Lower lobe of right lung (tissue), 2 donors: ENCODE results near the gene TECR. TPM values are rescaled to one million over a fixed set of nuclear protein-coding genes. Genes with fewer than 3 reads are reported as not detected.

Source experiments
- ATAC-seq, 2 donors: fragments of 200-7000 bp; cut with Tn5 transposase; one replicate each; pipeline ENCODE4 v1.9.1; 2020 to 2022; ENCODE audit warnings: mild to moderate bottlenecking in 2 of 2, moderate library complexity in 2 of 2
- DNase-seq: peaks from one replicate; pipeline ENCODE4 v3.0.0-alpha.2; 2020
- H3K27ac ChIP-seq: fragments of 200-600 bp; one replicate; pipeline ENCODE4 v1.8.0; 2022
- H3K27me3 ChIP-seq: fragments of 200-600 bp; one replicate; pipeline ENCODE4 v1.8.0; 2022; ENCODE audit warnings: low read depth
- H3K36me3 ChIP-seq: fragments of 200-600 bp; one replicate; pipeline ENCODE4 v1.8.0; 2022; ENCODE audit warnings: mild to moderate bottlenecking
- H3K4me1 ChIP-seq: fragments of 200-600 bp; one replicate; pipeline ENCODE4 v1.8.0; 2022
- H3K4me3 ChIP-seq: fragments of 200-600 bp; one replicate; pipeline ENCODE4 v1.8.0; 2022; ENCODE audit warnings: mild to moderate bottlenecking
- H3K9me3 ChIP-seq: fragments of 200-600 bp; one replicate; pipeline ENCODE4 v1.8.0; 2022
- CTCF ChIP-seq: fragments of 200-600 bp; IDR thresholded peaks from one replicate; pipeline ENCODE4 v1.8.0; 2022; ENCODE audit warnings: antibody characterized with exemption, mild to moderate bottlenecking
- intact Hi-C: fragments of 100-400 bp; cut with DNase I; formaldehyde crosslinking; loops from one replicate; pipeline ENCODE4 v1.11.0; 2022
- total RNA-seq: library from RNA; stranded (reverse); fragmentation: NEBNext Ultra II Directional; extraction: Animal tissue kit (Norgen Biotek cat#: 25700); gene quantifications from one replicate; pipeline ENCODE4 v1.2.1, GENCODE V29; 2021
- donor health status: DM: no; HTN: yes; CAD: no; lungs with severe emphysema.

TECR gene
- total RNA-seq, 1 donor from 2014 or later = 127 TPM

GRCh38 chr19:14553042-14553938, 23.9 kb downstream of the TECR start:
- Histone ChIP-seq H3K4me1 (peaks cover 22% of the 10 kb centered on the region), H3K27me3 (no peaks in the 10 kb centered on the region), H3K4me3 (no peak overlapping the region), H3K36me3 (peaks cover 11% of the 10 kb centered on the region), H3K9me3 (no peaks in the 10 kb centered on the region), H3K27ac (no peak overlapping the region)
- intact Hi-C loops = no loop called here
- no peak for DNase-seq
- no peak for ATAC-seq
- TF ChIP-seq CTCF = no peak

- H3K9me3 ChIP-seq = no peaks in the 10 kb centered on the region
- intact Hi-C loops = no loop called here
- TF ChIP-seq CTCF = no peak
- H3K27me3 ChIP-seq = no peaks in the 10 kb centered on the region
- ATAC-seq (no peak), DNase-seq (no peak)
- no peak overlapping the region for H3K27ac ChIP-seq
- peaks cover 22% of the 10 kb centered on the region for H3K4me1 ChIP-seq
- H3K36me3 ChIP-seq = peaks cover 5% of the 10 kb centered on the region
- no peak overlapping the region for H3K4me3 ChIP-seq
Observed at GRCh38 chr19:14553939-14554243, 24.5 kb downstream of the TECR start.

GRCh38 chr19:14554382-14554812, 25.0 kb downstream of the TECR start:
- no peak overlapping the region for H3K4me3 ChIP-seq
- intact Hi-C loops = no loop called here
- no peaks in the 10 kb centered on the region for H3K27me3 ChIP-seq
- TF ChIP-seq CTCF = no peak
- H3K9me3 ChIP-seq = no peaks in the 10 kb centered on the region
- H3K4me1 ChIP-seq = peaks cover 22% of the 10 kb centered on the region
- ATAC-seq (peak in 1 of 2 donors; percentile 16), DNase-seq (no peak)
- no peaks in the 10 kb centered on the region for H3K36me3 ChIP-seq
- no peak overlapping the region for H3K27ac ChIP-seq

GRCh38 chr19:14555918-14556661, 26.7 kb downstream of the TECR start:
- peak in 1 of 2 donors; percentile 8 for ATAC-seq
- Histone ChIP-seq H3K4me1 (peaks cover 19% of the 10 kb centered on the region), H3K36me3 (no peaks in the 10 kb centered on the region), H3K27ac (no peak overlapping the region), H3K4me3 (peak overlapping the region; percentile 22), H3K9me3 (no peaks in the 10 kb centered on the region), H3K27me3 (no peaks in the 10 kb centered on the region)
- TF ChIP-seq CTCF = no peak
- intact Hi-C loops = no loop called here
- no peak for DNase-seq

- Histone ChIP-seq H3K4me1 (peaks cover 17% of the 10 kb centered on the region), H3K36me3 (no peaks in the 10 kb centered on the region), H3K4me3 (peak overlapping the region; percentile 22), H3K27ac (no peak overlapping the region), H3K27me3 (no peaks in the 10 kb centered on the region), H3K9me3 (no peaks in the 10 kb centered on the region)
- peak; percentile 85 for DNase-seq
- intact Hi-C loops = no loop called here
- ATAC-seq = peak; percentile 87 to 88
- TF ChIP-seq CTCF = peak; percentile 97
Observed at GRCh38 chr19:14556662-14557188, 27.3 kb downstream of the TECR start.
